Measurements from ENCODE around the gene KIFC1. TPM values are rescaled to one million over a fixed set of nuclear protein-coding genes. Genes with fewer than 3 reads are reported as not detected.
"Not testable (repeated sequence)": the region's sequence is repeated elsewhere in the genome, so short reads cannot be mapped to it uniquely, and the experiment has no call there.

The KIFC1 gene
- total and polyA plus RNA-seq, 2 of the 4 experiments (the other 2 are of a cell fraction), result 33.9 to 40.6 TPM

DNA sequence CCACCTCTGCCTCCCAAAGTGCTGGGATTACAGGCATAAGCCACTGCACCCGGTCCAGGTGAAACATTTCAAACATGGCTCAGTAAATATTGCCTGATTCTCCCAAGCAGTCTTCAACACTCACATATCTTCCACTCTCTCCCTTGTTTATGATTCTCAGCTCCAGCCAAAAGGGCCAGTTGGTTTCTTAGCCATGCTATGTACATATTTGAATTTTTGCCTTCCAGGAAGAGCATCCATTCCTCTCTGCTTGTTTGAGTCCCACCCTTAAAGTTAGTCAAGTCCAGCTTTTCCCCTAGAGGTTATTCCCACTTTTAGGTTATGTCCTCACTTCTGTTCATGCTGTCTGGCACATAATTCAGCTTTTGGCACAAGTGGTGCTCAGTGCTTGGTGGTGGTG is 5.9 kb downstream of the KIFC1 start:
- Histone ChIP-seq H3K36me3 (ENCODE audit: control insufficient read depth, insufficient read depth, low read length) (peaks cover 2% of the 10 kb centered on the region; the same call in 1 of the 2 replicates), H3K27ac (ENCODE audit: insufficient read depth, low read length) (peak overlapping the region; percentile 7; the same call in 1 of the 2 replicates), H2BK5ac (ENCODE audit: low read depth, low read length, poor library complexity, severe bottlenecking) (no peak overlapping the region), H2BK20ac (ENCODE audit: low read depth, low read length) (no peak overlapping the region), H3K9ac (ENCODE audit: low read depth, low read length) (no peak overlapping the region), H2AK9ac (replicated peaks; ENCODE audit: low read depth, low read length, poor library complexity) (no peak overlapping the region), H3K79me1 (ENCODE audit: low read depth in 1 of 2, low read length in 2 of 2) (peaks cover 23 to 38% of the 10 kb centered on the region in 2 experiments), H3K56ac (ENCODE audit: extremely low read depth, insufficient read depth, low read length) (no peak overlapping the region), H3K14ac (replicated peaks; ENCODE audit: low read depth, low read length) (no peak overlapping the region), H3K23ac (ENCODE audit: low read depth, low read length) (no peak overlapping the region), H3K9me1 (ENCODE audit: insufficient read depth, low read length) (peaks cover 3% of the 10 kb centered on the region; the same call in 1 of the 2 replicates), H3K4me1 (ENCODE audit: control insufficient read depth, insufficient read depth, low read length) (no peaks in the 10 kb centered on the region), H3K18ac (ENCODE audit: low read depth, low read length) (no peak overlapping the region), H3K27me3 (ENCODE audit: control insufficient read depth, insufficient read depth, low read length) (no peaks in the 10 kb centered on the region), H4K20me1 (ENCODE audit: insufficient read depth, low read length) (no peaks in the 10 kb centered on the region; the same call in none of the 2 replicates), H4K5ac (ENCODE audit: low read depth, low read length) (peak overlapping the region; percentile 75), H4K8ac (ENCODE audit: low read depth in 2 of 2, low read length in 2 of 2) (peak overlapping the region in 1 of 2 experiments; percentile 90; a peak in 2 of 4 replicates), H3K9me3 (ENCODE audit: control insufficient read depth, insufficient read depth, low read length) (no peaks in the 10 kb centered on the region), H3K4ac (ENCODE audit: low read depth, low read length) (no peak overlapping the region), H4K91ac (ENCODE audit: insufficient read depth, low read depth, low read length) (no peak overlapping the region), H3K4me3 (ENCODE audit: insufficient read depth, low read depth, low read length) (no peak overlapping the region), H2AFZ (replicated peaks; ENCODE audit: low read length, poor library complexity) (no peak overlapping the region), H2AK5ac (ENCODE audit: low read depth, low read length) (no peak overlapping the region), H2BK120ac (ENCODE audit: low read depth, low read length) (no peak overlapping the region), H2BK15ac (ENCODE audit: low read depth, low read length) (no peak overlapping the region), H3K4me2 (ENCODE audit: low read depth, low read length) (no peak overlapping the region)
- no CpG with 5 or more reads among the region's 1 CpG for WGBS, 2 experiments (ENCODE audit: extremely low coverage in 2 of 2, insufficient read length in 1 of 2)
- CTCF ChIA-PET, result no interaction called here
- in situ Hi-C loops (cut with MboI; ENCODE audit: low sequenced_read_pairs), result no loop called here
- no peak for DNase-seq
- dilution Hi-C loops (cut with HindIII; ENCODE audit: low sequenced_read_pairs, unreplicated experiment), result no loop called here
- POLR2A ChIA-PET (ENCODE audit: unreplicated experiment), result no interaction called here
- TF ChIP-seq CEBPB (IDR thresholded peaks at IDR 0.05; ENCODE audit: low read depth, low read length) (no peak), MAZ (IDR thresholded peaks at IDR 0.05; ENCODE audit: borderline replicate concordance, low read depth, low read length) (no peak), RCOR1 (IDR thresholded peaks at IDR 0.05; ENCODE audit: insufficient replicate concordance, low read length) (no peak)
- TF ChIP-seq, protein P1, sequence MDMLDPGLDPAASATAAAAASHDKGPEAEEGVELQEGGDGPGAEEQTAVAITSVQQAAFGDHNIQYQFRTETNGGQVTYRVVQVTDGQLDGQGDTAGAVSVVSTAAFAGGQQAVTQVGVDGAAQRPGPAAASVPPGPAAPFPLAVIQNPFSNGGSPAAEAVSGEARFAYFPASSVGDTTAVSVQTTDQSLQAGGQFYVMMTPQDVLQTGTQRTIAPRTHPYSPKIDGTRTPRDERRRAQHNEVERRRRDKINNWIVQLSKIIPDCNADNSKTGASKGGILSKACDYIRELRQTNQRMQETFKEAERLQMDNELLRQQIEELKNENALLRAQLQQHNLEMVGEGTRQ (IDR thresholded peaks at IDR 0.05; ENCODE audit: low read depth, low read length), result no peak
- TF ChIP-seq, protein P2, sequence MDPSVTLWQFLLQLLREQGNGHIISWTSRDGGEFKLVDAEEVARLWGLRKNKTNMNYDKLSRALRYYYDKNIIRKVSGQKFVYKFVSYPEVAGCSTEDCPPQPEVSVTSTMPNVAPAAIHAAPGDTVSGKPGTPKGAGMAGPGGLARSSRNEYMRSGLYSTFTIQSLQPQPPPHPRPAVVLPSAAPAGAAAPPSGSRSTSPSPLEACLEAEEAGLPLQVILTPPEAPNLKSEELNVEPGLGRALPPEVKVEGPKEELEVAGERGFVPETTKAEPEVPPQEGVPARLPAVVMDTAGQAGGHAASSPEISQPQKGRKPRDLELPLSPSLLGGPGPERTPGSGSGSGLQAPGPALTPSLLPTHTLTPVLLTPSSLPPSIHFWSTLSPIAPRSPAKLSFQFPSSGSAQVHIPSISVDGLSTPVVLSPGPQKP (IDR thresholded peaks at IDR 0.05; ENCODE audit: borderline replicate concordance, low read depth, low read length), result no peak
- no peak for ATAC-seq (ENCODE audit: low read depth)
- BruUV-seq (replicated peaks), result no TSS peak
- intact Hi-C loops (cut with micrococcal nuclease), result no loop called here

DNA sequence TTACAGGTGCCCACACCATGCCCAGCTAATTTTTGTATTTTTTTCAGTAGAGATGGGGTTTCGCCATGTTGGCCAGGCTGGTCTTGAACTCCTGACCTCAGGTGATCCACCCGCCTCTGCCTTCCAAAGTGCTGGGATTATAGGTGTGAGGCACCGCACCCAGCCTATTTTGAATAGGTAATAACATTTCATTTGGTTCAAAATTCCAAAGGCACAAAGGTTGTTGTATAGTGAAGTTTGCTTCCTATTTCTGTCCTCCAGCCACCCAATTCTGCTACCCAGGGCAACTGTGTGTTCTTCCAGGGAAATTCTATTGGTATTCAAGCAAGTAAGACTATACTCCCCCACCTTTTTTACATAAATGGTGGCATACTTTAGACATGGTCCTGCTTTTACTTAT is 7.0 kb downstream of the KIFC1 start:
- H3K9ac ChIP-seq (ENCODE audit: low read depth, low read length); H3K23ac ChIP-seq (ENCODE audit: low read depth, low read length); H4K20me1 ChIP-seq (ENCODE audit: insufficient read depth, low read length); H3K36me3 ChIP-seq (ENCODE audit: control insufficient read depth, insufficient read depth, low read length); DNase-seq; POLR2A ChIA-PET (ENCODE audit: unreplicated experiment); CTCF ChIA-PET; H3K14ac ChIP-seq (replicated peaks; ENCODE audit: low read depth, low read length); H4K8ac ChIP-seq (ENCODE audit: low read depth in 2 of 2, low read length in 2 of 2); H3K27me3 ChIP-seq (ENCODE audit: control insufficient read depth, insufficient read depth, low read length); H3K4ac ChIP-seq (ENCODE audit: low read depth, low read length); H3K27ac ChIP-seq (ENCODE audit: insufficient read depth, low read length); in situ Hi-C loops (cut with MboI; ENCODE audit: low sequenced_read_pairs); H3K4me2 ChIP-seq (ENCODE audit: low read depth, low read length); H4K5ac ChIP-seq (ENCODE audit: low read depth, low read length); ATAC-seq (ENCODE audit: low read depth); H3K9me3 ChIP-seq (ENCODE audit: control insufficient read depth, insufficient read depth, low read length); H3K4me1 ChIP-seq (ENCODE audit: control insufficient read depth, insufficient read depth, low read length); H2BK5ac ChIP-seq (ENCODE audit: low read depth, low read length, poor library complexity, severe bottlenecking); H3K4me3 ChIP-seq (ENCODE audit: insufficient read depth, low read depth, low read length); H2AK9ac ChIP-seq (replicated peaks; ENCODE audit: low read depth, low read length, poor library complexity); BruUV-seq (replicated peaks); H2BK15ac ChIP-seq (ENCODE audit: low read depth, low read length); H2BK20ac ChIP-seq (ENCODE audit: low read depth, low read length); H2BK120ac ChIP-seq (ENCODE audit: low read depth, low read length); H3K9me1 ChIP-seq (ENCODE audit: insufficient read depth, low read length); dilution Hi-C loops (cut with HindIII; ENCODE audit: low sequenced_read_pairs, unreplicated experiment); H3K18ac ChIP-seq (ENCODE audit: low read depth, low read length); H3K56ac ChIP-seq (ENCODE audit: extremely low read depth, insufficient read depth, low read length); H2AFZ ChIP-seq (replicated peaks; ENCODE audit: low read length, poor library complexity); H2AK5ac ChIP-seq (ENCODE audit: low read depth, low read length); H4K91ac ChIP-seq (ENCODE audit: insufficient read depth, low read depth, low read length); intact Hi-C loops (cut with micrococcal nuclease): not testable (repeated sequence)
- H3K79me1 ChIP-seq (ENCODE audit: low read depth in 1 of 2, low read length in 2 of 2), result peaks cover 31 to 49% of the 10 kb centered on the region in 2 experiments
- 80% methylated on average over 1 of the region's 3 CpGs; no CpG with 5 or more reads in 1 of the 2 experiments for WGBS, 2 experiments (ENCODE audit: extremely low coverage in 2 of 2, insufficient read length in 1 of 2)
